ENCODE measurements around the gene CLEC9A.

- TF ChIP-seq CTCF (IDR thresholded peaks at IDR 0.05) (no peak), EP300 (IDR thresholded peaks at IDR 0.05) (no peak), POLR2A (IDR thresholded peaks at IDR 0.05) (no peak)
Measured at GRCh38 chr12:10072131-10072530, 41.6 kb downstream of the CLEC9A start.
